ENCODE results near the gene CDK10. TPM values are rescaled to one million over a fixed set of nuclear protein-coding genes. Genes with fewer than 3 reads are reported as not detected.

CDK10 gene
- total RNA-seq, 3 donors from 2014 or later (not counting 1 experiment from before 2014, with no cell fraction given) = 102 to 123 (median 114) TPM

GRCh38 chr16:89705006-89705405 is 18.5 kb downstream of the CDK10 start:
- TF ChIP-seq CTCF (IDR thresholded peaks at IDR 0.05) = no peak
- Mint-ChIP-seq H3K4me1 (peaks cover 6 to 15% of the 10 kb centered on the region in 2 donors), H3K36me3 (no peaks in the 10 kb centered on the region), H3K27me3 (ENCODE audit: low read depth in 2 of 2) (no peaks in the 10 kb centered on the region), H3K4me3 (no peak overlapping the region), H3K9me3 (no peaks in the 10 kb centered on the region), H3K27ac (no peak overlapping the region)
- intact Hi-C loops (cut with micrococcal nuclease) = loop anchor here (5.0 kb wide), 2 partner anchors 57 to 207 kb away; no protein-coding TSS in a partner anchor
- no peaks in the 10 kb centered on the region for H3K36me3 ChIP-seq (ENCODE audit: control insufficient read depth, insufficient read depth, low read length)
- H3K4me3 ChIP-seq (ENCODE audit: low read length) = no peak overlapping the region
- DNase-seq (peak in 1 of 2 donors; percentile 7), ATAC-seq (no peak)
- 90% methylated on average over 13 of the region's 15 CpGs for WGBS (ENCODE audit: insufficient coverage)
- H3K9me3 ChIP-seq (ENCODE audit: control insufficient read depth, insufficient read depth, low read length) = no peaks in the 10 kb centered on the region
- peaks cover 23% of the 10 kb centered on the region for H3K4me1 ChIP-seq (ENCODE audit: control insufficient read depth, insufficient read depth, low read length)
- H3K27me3 ChIP-seq (ENCODE audit: control insufficient read depth, insufficient read depth, low read length) = no peaks in the 10 kb centered on the region
- no peak overlapping the region for H3K27ac ChIP-seq (ENCODE audit: low read length)

- peaks cover 6% of the 10 kb centered on the region in 2 donors for H3K4me1 Mint-ChIP-seq
- no peak overlapping the region for H3K4me3 Mint-ChIP-seq
Observed at GRCh38 chr16:89706518-89707260, 20.2 kb downstream of the CDK10 start.

GRCh38 chr16:89707695-89708094 is 21.2 kb downstream of the CDK10 start:
- no peak for DNase-seq

More at GRCh38 chr16:89706518-89707260, 20.2 kb downstream of the CDK10 start:
- Histone ChIP-seq H3K27ac (ENCODE audit: low read length) (no peak overlapping the region), H3K4me1 (ENCODE audit: control insufficient read depth, insufficient read depth, low read length) (peaks cover 22% of the 10 kb centered on the region), H3K4me3 (ENCODE audit: low read length) (no peak overlapping the region), H3K36me3 (ENCODE audit: control insufficient read depth, insufficient read depth, low read length) (no peaks in the 10 kb centered on the region), H3K9me3 (ENCODE audit: control insufficient read depth, insufficient read depth, low read length) (no peaks in the 10 kb centered on the region), H3K27me3 (ENCODE audit: control insufficient read depth, insufficient read depth, low read length) (no peaks in the 10 kb centered on the region)
- no peak for DNase-seq
- no peak overlapping the region for H3K27ac Mint-ChIP-seq
- no peak for TF ChIP-seq CTCF (IDR thresholded peaks at IDR 0.05)
- no peaks in the 10 kb centered on the region for H3K27me3 Mint-ChIP-seq (ENCODE audit: low read depth in 2 of 2)
- no peaks in the 10 kb centered on the region for H3K36me3 Mint-ChIP-seq
- H3K9me3 Mint-ChIP-seq = no peaks in the 10 kb centered on the region
- 93% methylated on average over 14 of the region's 14 CpGs for WGBS (ENCODE audit: insufficient coverage)
- intact Hi-C loops (cut with micrococcal nuclease) = loop anchor here (1.0 to 5.0 kb wide), 4 partner anchors 56 to 206 kb away; no protein-coding TSS in a partner anchor
- no peak for ATAC-seq

More at GRCh38 chr16:89707695-89708094, 21.2 kb downstream of the CDK10 start:
- Mint-ChIP-seq H3K4me3 (no peak overlapping the region), H3K27ac (no peak overlapping the region), H3K4me1 (peaks cover 6% of the 10 kb centered on the region in 2 donors), H3K27me3 (ENCODE audit: low read depth in 2 of 2) (no peaks in the 10 kb centered on the region), H3K36me3 (no peaks in the 10 kb centered on the region), H3K9me3 (no peaks in the 10 kb centered on the region)
- H3K36me3 ChIP-seq (ENCODE audit: control insufficient read depth, insufficient read depth, low read length) = no peaks in the 10 kb centered on the region
- intact Hi-C loops (cut with micrococcal nuclease) = loop anchor here (5.0 kb wide), 2 partner anchors 55 to 205 kb away; no protein-coding TSS in a partner anchor
- peaks cover 25% of the 10 kb centered on the region for H3K4me1 ChIP-seq (ENCODE audit: control insufficient read depth, insufficient read depth, low read length)
- ATAC-seq = no peak
- no peaks in the 10 kb centered on the region for H3K27me3 ChIP-seq (ENCODE audit: control insufficient read depth, insufficient read depth, low read length)
- 95% methylated on average over 9 of the region's 9 CpGs for WGBS (ENCODE audit: insufficient coverage)
- H3K27ac ChIP-seq (ENCODE audit: low read length) = no peak overlapping the region
- H3K4me3 ChIP-seq (ENCODE audit: low read length) = no peak overlapping the region
- no peaks in the 10 kb centered on the region for H3K9me3 ChIP-seq (ENCODE audit: control insufficient read depth, insufficient read depth, low read length)
- no peak for TF ChIP-seq CTCF (IDR thresholded peaks at IDR 0.05)

Measured in natural killer cell (primary cell).